ENCODE results near the gene RAB27A. TPM values are rescaled to one million over a fixed set of nuclear protein-coding genes. Genes with fewer than 3 reads are reported as not detected.

RAB27A gene
- total and polyA plus RNA-seq, 2 of the 8 experiments (the other 6 are each of a cell fraction or from before 2014, with no cell fraction given): 2.3 to 6.5 TPM

DNA sequence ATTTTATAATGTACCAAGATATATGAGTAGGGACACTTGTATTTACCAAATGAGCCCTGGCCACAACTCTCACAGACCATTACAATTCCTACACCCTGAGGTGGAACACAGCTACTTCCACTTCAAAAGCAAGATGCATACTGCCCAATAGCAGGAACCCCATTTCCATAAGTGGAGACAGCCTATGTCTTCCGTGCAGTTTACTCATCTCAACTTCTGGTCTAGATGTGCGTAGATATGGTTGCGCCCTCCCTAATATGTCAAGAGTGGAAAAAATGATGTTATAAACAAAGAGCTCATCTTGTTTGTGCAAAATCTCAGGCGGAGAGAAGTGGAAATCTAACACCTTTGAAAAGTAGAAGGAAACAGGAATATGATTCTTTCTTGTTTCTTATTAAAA is 44.6 kb downstream of the RAB27A start:
- WGBS, 2 experiments (ENCODE audit: extremely low coverage in 1 of 2, insufficient coverage in 1 of 2, insufficient read length in 1 of 2, insufficient replicate concordance in 2 of 2, low coverage in 1 of 2, low lambda C conversion rate in 2 of 2, missing lambda C conversion rate in 1 of 2): 90% methylated on average over 4 of the region's 4 CpGs; no CpG with 5 or more reads in 1 of the 2 experiments
- no peaks in the 10 kb centered on the region for H3K4me1 ChIP-seq (replicated peaks in 1 of 4; ENCODE audit: control insufficient read depth in 3 of 4, insufficient read depth in 4 of 4, low read length in 3 of 4)
- no peak overlapping the region for H3K27ac ChIP-seq (ENCODE audit: low read depth, low read length)
- H3K56ac ChIP-seq (replicated peaks; ENCODE audit: insufficient read length, low read depth, low read length): no peak overlapping the region
- POLR2A ChIA-PET (ENCODE audit: partially characterized antibody): no interaction called here
- no peak overlapping the region for H3K4ac ChIP-seq (replicated peaks; ENCODE audit: insufficient read length, low read depth, low read length)
- no peaks in the 10 kb centered on the region for H3K23me2 ChIP-seq (ENCODE audit: low read depth, low read length)
- no peak overlapping the region for H2AFZ ChIP-seq (ENCODE audit: low read length)
- no peak overlapping the region for H4K91ac ChIP-seq (replicated peaks; ENCODE audit: insufficient read length, low read length)
- H3K4me3 ChIP-seq (ENCODE audit: extremely low read depth in 1 of 4, insufficient read depth in 2 of 4, low read depth in 3 of 4, low read length in 4 of 4): no peak overlapping the region
- no peak overlapping the region for H2BK12ac ChIP-seq (ENCODE audit: low read depth, low read length)
- DNase-seq (ENCODE audit: low read depth in 1 of 2, low spot score in 2 of 2) (no peak), FAIRE-seq (no peak)
- H3K14ac ChIP-seq (ENCODE audit: insufficient read length): no peak overlapping the region
- no peaks in the 10 kb centered on the region for H4K20me1 ChIP-seq (replicated peaks in 1 of 2; ENCODE audit: control insufficient read depth in 1 of 2, insufficient read depth in 2 of 2, low read length in 2 of 2)
- H2BK15ac ChIP-seq (ENCODE audit: low read length): no peak overlapping the region
- H3K9me3 ChIP-seq (ENCODE audit: insufficient read depth in 2 of 2, low read depth in 1 of 2, low read length in 1 of 2): no peaks in the 10 kb centered on the region
- no peak overlapping the region for H2BK20ac ChIP-seq (ENCODE audit: low read length)
- no peaks in the 10 kb centered on the region for H3K79me2 ChIP-seq (ENCODE audit: control insufficient read depth in 1 of 2, insufficient read depth in 2 of 2, low read length in 2 of 2)
- no peak overlapping the region for H2BK5ac ChIP-seq (ENCODE audit: low read depth, low read length)
- no peak overlapping the region for H4K5ac ChIP-seq (ENCODE audit: insufficient read length, low read depth, low read length)
- H3K23ac ChIP-seq (ENCODE audit: insufficient read length): no peak overlapping the region
- no peak overlapping the region for H3K4me2 ChIP-seq (ENCODE audit: insufficient read depth in 1 of 2, low read depth in 2 of 2, low read length in 2 of 2)
- H3K36me3 ChIP-seq (ENCODE audit: control insufficient read depth in 2 of 4, insufficient read depth in 4 of 4, low read length in 3 of 4): no peaks in the 10 kb centered on the region
- no peak overlapping the region for H4K8ac ChIP-seq (ENCODE audit: extremely low read depth, insufficient read depth, low read length)
- CTCF ChIA-PET (ENCODE audit: partially characterized antibody): interaction anchor here (1.9 kb wide), 1 partner anchor 26 kb away, joined by 8 read pairs; no protein-coding TSS in a partner anchor
- H3K18ac ChIP-seq (ENCODE audit: extremely low read depth, low read length): no peak overlapping the region
- no peak overlapping the region for H2BK120ac ChIP-seq (replicated peaks; ENCODE audit: low read depth, low read length)
- H3K79me1 ChIP-seq (ENCODE audit: low read depth, low read length): no peaks in the 10 kb centered on the region
- no peaks in the 10 kb centered on the region for H3K27me3 ChIP-seq (replicated peaks in 1 of 4; ENCODE audit: control insufficient read depth in 3 of 4, extremely low read depth in 1 of 4, insufficient read depth in 3 of 4, low read length in 3 of 4)
- no peak overlapping the region for H2AK5ac ChIP-seq (ENCODE audit: low read depth, low read length)
- H3K9ac ChIP-seq (replicated peaks in 1 of 4; ENCODE audit: extremely low read depth in 1 of 4, low read depth in 3 of 4, low read length in 3 of 4): no peak overlapping the region
- no peak for TF ChIP-seq CHD1 (IDR thresholded peaks at IDR 0.05; ENCODE audit: low read depth, low read length)
